ENCODE results near the gene KIF2A.
A peak's percentile ranks its signal among the peaks of the same experiment; 100 is the strongest.

The KIF2A gene

GRCh38 chr5:62296998-62297397, 9.0 kb upstream of the KIF2A start:
- DNase-seq: no peak

GRCh38 chr5:62298118-62298517, 7.9 kb upstream of the KIF2A start:
- no peak for DNase-seq

- DNase-seq: no peak
Measured at GRCh38 chr5:62299101-62299500, 6.9 kb upstream of the KIF2A start.

- no peak for DNase-seq
Measured at GRCh38 chr5:62299600-62299999, 6.4 kb upstream of the KIF2A start.

- no peak for DNase-seq
Measured at GRCh38 chr5:62305358-62305714, 670 bp upstream of the KIF2A start.

- DNase-seq: no peak
Measured at GRCh38 chr5:62306323-62306895, 403 bp downstream of the KIF2A start.

- peak; percentile 30 for DNase-seq
Measured at GRCh38 chr5:62306896-62307689, 1.1 kb downstream of the KIF2A start.

GRCh38 chr5:62308439-62308838, 2.4 kb downstream of the KIF2A start:
- DNase-seq: no peak

GRCh38 chr5:62309107-62309506, 3.1 kb downstream of the KIF2A start:
- DNase-seq: no peak

- DNase-seq: no peak
Measured at GRCh38 chr5:62310426-62311143, 4.6 kb downstream of the KIF2A start.

GRCh38 chr5:62312036-62312435, 6.0 kb downstream of the KIF2A start:
- DNase-seq: no peak

GRCh38 chr5:62312674-62313073, 6.7 kb downstream of the KIF2A start:
- DNase-seq: no peak

GRCh38 chr5:62314213-62314830, 8.3 kb downstream of the KIF2A start:
- no peak for DNase-seq

- DNase-seq: no peak
Measured at GRCh38 chr5:62315376-62316175, 9.6 kb downstream of the KIF2A start.

GRCh38 chr5:62316176-62316502, 10.1 kb downstream of the KIF2A start:
- no peak for DNase-seq

GRCh38 chr5:62317810-62318209, 11.8 kb downstream of the KIF2A start:
- no peak for DNase-seq

GRCh38 chr5:62322484-62322883, 16.5 kb downstream of the KIF2A start:
- no peak for DNase-seq

- no peak for DNase-seq
Measured at GRCh38 chr5:62326302-62326701, 20.3 kb downstream of the KIF2A start.

GRCh38 chr5:62326702-62327101, 20.7 kb downstream of the KIF2A start:
- no peak for DNase-seq

- DNase-seq: no peak
Measured at GRCh38 chr5:62327138-62328053, 21.4 kb downstream of the KIF2A start.

- DNase-seq: no peak
Measured at GRCh38 chr5:62328772-62329491, 22.9 kb downstream of the KIF2A start.
